Measurements from ENCODE around the gene HSPB9. TPM values are rescaled to one million over a fixed set of nuclear protein-coding genes. Genes with fewer than 3 reads are reported as not detected.

Gene HSPB9
- under 0.01 TPM in 1 of 2 replicates, not detected in the other for total RNA-seq

- DNase-seq (ENCODE audit: low read depth in 2 of 2) = no peak
Observed at GRCh38 chr17:42122371-42123303, at the start of gene HSPB9. Gene HSPB9 (plus strand): TSS chr17:42122804. CDS start chr17:42122851, 47 bp downstream.

- no peak for DNase-seq (ENCODE audit: low read depth in 2 of 2)
Observed at GRCh38 chr17:42075789-42076188, 46.8 kb upstream of the HSPB9 start.

GRCh38 chr17:42076797-42077559, 45.6 kb upstream of the HSPB9 start:
- no peak for DNase-seq (ENCODE audit: low read depth in 2 of 2)

GRCh38 chr17:42077755-42078154, 44.8 kb upstream of the HSPB9 start:
- DNase-seq (ENCODE audit: low read depth in 2 of 2) = no peak

- peak in 1 of 2 donors; percentile 9 for DNase-seq (ENCODE audit: low read depth in 2 of 2)
Observed at GRCh38 chr17:42078396-42079043, 44.1 kb upstream of the HSPB9 start.

GRCh38 chr17:42079541-42079940, 43.1 kb upstream of the HSPB9 start:
- DNase-seq (ENCODE audit: low read depth in 2 of 2) = no peak

GRCh38 chr17:42081516-42082129, 41.0 kb upstream of the HSPB9 start:
- DNase-seq (ENCODE audit: low read depth in 2 of 2) = no peak

GRCh38 chr17:42087042-42087701, 35.4 kb upstream of the HSPB9 start:
- no peak for DNase-seq (ENCODE audit: low read depth in 2 of 2)

- no peak for DNase-seq (ENCODE audit: low read depth in 2 of 2)
Observed at GRCh38 chr17:42087736-42088705, 34.6 kb upstream of the HSPB9 start.

- no peak for DNase-seq (ENCODE audit: low read depth in 2 of 2)
Observed at GRCh38 chr17:42088736-42089135, 33.9 kb upstream of the HSPB9 start.

GRCh38 chr17:42090964-42091790, 31.4 kb upstream of the HSPB9 start:
- no peak for DNase-seq (ENCODE audit: low read depth in 2 of 2)

GRCh38 chr17:42092939-42093338, 29.7 kb upstream of the HSPB9 start:
- no peak for DNase-seq (ENCODE audit: low read depth in 2 of 2)

- no peak for DNase-seq (ENCODE audit: low read depth in 2 of 2)
Observed at GRCh38 chr17:42094375-42095069, 28.1 kb upstream of the HSPB9 start.

- no peak for DNase-seq (ENCODE audit: low read depth in 2 of 2)
Observed at GRCh38 chr17:42096360-42097111, 26.1 kb upstream of the HSPB9 start.

GRCh38 chr17:42097691-42098631, 24.6 kb upstream of the HSPB9 start, which contains the start of gene ZNF385C:
Gene ZNF385C (minus strand): TSS chr17:42098473. CDS start chr17:42063056, 35,417 bp downstream.
- no peak for DNase-seq (ENCODE audit: low read depth in 2 of 2)

GRCh38 chr17:42098730-42099399, 23.7 kb upstream of the HSPB9 start:
- DNase-seq (ENCODE audit: low read depth in 2 of 2) = no peak
